Measurements from ENCODE around the gene RSBN1. TPM values are rescaled to one million over a fixed set of nuclear protein-coding genes. Genes with fewer than 3 reads are reported as not detected.

Gene RSBN1
- total RNA-seq, 1 experiment from 2014 or later = 10.7 TPM

DNA sequence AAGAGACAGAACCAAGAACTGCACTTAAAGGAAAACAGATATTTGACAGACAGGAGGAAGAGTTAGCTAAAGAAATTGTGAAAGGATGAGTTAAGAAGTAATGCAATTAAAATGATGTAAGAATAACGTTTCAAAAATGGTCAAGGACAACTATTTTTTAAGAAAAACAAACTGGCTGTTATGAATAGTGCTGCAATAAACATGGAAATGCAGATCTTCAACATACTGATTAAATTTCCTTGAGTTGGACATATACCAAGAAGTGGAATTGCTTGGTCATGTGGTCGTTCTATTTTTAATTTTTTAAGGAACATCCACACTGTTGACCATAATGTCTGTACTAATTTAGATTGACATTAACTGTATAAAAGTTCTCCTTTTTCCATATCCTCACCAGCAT lies 29.9 kb downstream of the RSBN1 start:
- BruUV-seq (replicated peaks) = no TSS peak
- Histone ChIP-seq H3K4me1 (ENCODE audit: control insufficient read depth, insufficient read depth, low read length) (no peaks in the 10 kb centered on the region), H3K27me3 (ENCODE audit: control insufficient read depth, insufficient read depth, low read length) (no peaks in the 10 kb centered on the region), H3K9me3 (ENCODE audit: control insufficient read depth, insufficient read depth, low read depth, low read length) (no peaks in the 10 kb centered on the region), H3K36me3 (ENCODE audit: control insufficient read depth, insufficient read depth, low read length) (no peaks in the 10 kb centered on the region), H3K27ac (ENCODE audit: low read length) (no peak overlapping the region), H3K4me3 (ENCODE audit: low read depth in 2 of 2, low read length in 2 of 2) (no peak overlapping the region)
- ChIA-PET POLR2A (no interaction called here), CTCF (no interaction called here)
- intact Hi-C loops (cut with micrococcal nuclease; ENCODE audit: unreplicated experiment) = no loop called here
- DNase-seq (ENCODE audit: low read depth, low spot score) = no peak
- TF ChIP-seq TCF7L2 (IDR thresholded peaks at IDR 0.05; ENCODE audit: low read depth, low read length) (no peak), POLR2AphosphoS5 (IDR thresholded peaks at IDR 0.05; ENCODE audit: low read depth, low read length) (no peak), SIN3A (IDR thresholded peaks at IDR 0.05; ENCODE audit: borderline replicate concordance, insufficient read depth, low read depth, low read length) (no peak)
- TF ChIP-seq, protein P1, sequence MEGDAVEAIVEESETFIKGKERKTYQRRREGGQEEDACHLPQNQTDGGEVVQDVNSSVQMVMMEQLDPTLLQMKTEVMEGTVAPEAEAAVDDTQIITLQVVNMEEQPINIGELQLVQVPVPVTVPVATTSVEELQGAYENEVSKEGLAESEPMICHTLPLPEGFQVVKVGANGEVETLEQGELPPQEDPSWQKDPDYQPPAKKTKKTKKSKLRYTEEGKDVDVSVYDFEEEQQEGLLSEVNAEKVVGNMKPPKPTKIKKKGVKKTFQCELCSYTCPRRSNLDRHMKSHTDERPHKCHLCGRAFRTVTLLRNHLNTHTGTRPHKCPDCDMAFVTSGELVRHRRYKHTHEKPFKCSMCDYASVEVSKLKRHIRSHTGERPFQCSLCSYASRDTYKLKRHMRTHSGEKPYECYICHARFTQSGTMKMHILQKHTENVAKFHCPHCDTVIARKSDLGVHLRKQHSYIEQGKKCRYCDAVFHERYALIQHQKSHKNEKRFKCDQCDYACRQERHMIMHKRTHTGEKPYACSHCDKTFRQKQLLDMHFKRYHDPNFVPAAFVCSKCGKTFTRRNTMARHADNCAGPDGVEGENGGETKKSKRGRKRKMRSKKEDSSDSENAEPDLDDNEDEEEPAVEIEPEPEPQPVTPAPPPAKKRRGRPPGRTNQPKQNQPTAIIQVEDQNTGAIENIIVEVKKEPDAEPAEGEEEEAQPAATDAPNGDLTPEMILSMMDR (IDR thresholded peaks at IDR 0.05) = no peak
- TF ChIP-seq, protein P2, sequence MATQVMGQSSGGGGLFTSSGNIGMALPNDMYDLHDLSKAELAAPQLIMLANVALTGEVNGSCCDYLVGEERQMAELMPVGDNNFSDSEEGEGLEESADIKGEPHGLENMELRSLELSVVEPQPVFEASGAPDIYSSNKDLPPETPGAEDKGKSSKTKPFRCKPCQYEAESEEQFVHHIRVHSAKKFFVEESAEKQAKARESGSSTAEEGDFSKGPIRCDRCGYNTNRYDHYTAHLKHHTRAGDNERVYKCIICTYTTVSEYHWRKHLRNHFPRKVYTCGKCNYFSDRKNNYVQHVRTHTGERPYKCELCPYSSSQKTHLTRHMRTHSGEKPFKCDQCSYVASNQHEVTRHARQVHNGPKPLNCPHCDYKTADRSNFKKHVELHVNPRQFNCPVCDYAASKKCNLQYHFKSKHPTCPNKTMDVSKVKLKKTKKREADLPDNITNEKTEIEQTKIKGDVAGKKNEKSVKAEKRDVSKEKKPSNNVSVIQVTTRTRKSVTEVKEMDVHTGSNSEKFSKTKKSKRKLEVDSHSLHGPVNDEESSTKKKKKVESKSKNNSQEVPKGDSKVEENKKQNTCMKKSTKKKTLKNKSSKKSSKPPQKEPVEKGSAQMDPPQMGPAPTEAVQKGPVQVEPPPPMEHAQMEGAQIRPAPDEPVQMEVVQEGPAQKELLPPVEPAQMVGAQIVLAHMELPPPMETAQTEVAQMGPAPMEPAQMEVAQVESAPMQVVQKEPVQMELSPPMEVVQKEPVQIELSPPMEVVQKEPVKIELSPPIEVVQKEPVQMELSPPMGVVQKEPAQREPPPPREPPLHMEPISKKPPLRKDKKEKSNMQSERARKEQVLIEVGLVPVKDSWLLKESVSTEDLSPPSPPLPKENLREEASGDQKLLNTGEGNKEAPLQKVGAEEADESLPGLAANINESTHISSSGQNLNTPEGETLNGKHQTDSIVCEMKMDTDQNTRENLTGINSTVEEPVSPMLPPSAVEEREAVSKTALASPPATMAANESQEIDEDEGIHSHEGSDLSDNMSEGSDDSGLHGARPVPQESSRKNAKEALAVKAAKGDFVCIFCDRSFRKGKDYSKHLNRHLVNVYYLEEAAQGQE (IDR thresholded peaks at IDR 0.05; ENCODE audit: insufficient read depth in 1 of 2, low read depth in 2 of 2, low read length in 1 of 2) = no peak
- no peak for ATAC-seq
- in situ Hi-C loops (cut with HindIII; ENCODE audit: low pct_unique_long_range_greater_than_20kb, low sequenced_read_pairs) = no loop called here

DNA sequence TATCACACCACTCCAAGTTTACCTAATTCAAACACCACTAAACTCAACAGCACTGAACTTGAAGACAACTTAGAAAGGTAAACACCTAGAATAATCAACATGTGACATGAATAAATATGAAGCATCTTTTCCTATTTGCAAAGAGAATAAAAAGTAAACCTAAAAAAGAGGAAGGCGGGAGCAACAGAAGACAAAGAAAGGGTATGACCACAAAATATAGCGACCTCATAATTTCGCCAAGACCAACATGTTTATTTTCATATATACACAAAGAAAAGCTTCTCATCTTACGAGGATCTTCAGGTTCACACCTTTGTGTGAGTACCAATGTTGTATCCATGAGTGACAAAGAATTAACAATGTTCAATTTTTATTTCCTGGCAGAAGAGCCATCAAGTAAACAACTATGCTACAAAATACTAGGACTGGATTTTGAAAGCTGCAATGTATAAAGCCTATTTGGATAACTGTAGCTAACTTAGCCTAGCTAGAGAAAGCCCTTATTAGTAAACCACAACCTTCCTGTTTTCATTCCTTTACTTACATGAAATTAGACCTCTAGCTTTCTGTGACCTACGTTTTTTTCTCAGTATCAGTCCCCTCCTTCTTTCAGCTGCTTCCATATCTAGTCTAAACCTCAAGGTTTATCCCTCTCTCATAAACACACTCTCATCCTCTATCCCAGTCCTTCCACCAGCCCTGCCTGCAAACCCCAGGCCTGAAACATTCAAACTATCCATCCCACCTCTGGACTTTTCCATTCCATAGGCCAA lies 31.7 kb downstream of the RSBN1 start:
- CTCF ChIA-PET = no interaction called here
- Histone ChIP-seq H3K9me3 (ENCODE audit: control insufficient read depth, insufficient read depth, low read depth, low read length) (no peaks in the 10 kb centered on the region), H3K4me1 (ENCODE audit: control insufficient read depth, insufficient read depth, low read length) (no peaks in the 10 kb centered on the region), H3K27me3 (ENCODE audit: control insufficient read depth, insufficient read depth, low read length) (no peaks in the 10 kb centered on the region), H3K4me3 (ENCODE audit: low read depth in 2 of 2, low read length in 2 of 2) (no peak overlapping the region), H3K36me3 (ENCODE audit: control insufficient read depth, insufficient read depth, low read length) (no peaks in the 10 kb centered on the region), H3K27ac (ENCODE audit: low read length) (no peak overlapping the region)
- TF ChIP-seq SIN3A (IDR thresholded peaks at IDR 0.05; ENCODE audit: borderline replicate concordance, insufficient read depth, low read depth, low read length) (no peak), POLR2AphosphoS5 (IDR thresholded peaks at IDR 0.05; ENCODE audit: low read depth, low read length) (no peak), TCF7L2 (IDR thresholded peaks at IDR 0.05; ENCODE audit: low read depth, low read length) (no peak)
- TF ChIP-seq, protein P2 (IDR thresholded peaks at IDR 0.05; ENCODE audit: insufficient read depth in 1 of 2, low read depth in 2 of 2, low read length in 1 of 2) = no peak
- TF ChIP-seq, protein P1 (IDR thresholded peaks at IDR 0.05) = no peak
- POLR2A ChIA-PET = no interaction called here
- intact Hi-C loops (cut with micrococcal nuclease; ENCODE audit: unreplicated experiment) (no loop called here), in situ Hi-C loops (cut with HindIII; ENCODE audit: low pct_unique_long_range_greater_than_20kb, low sequenced_read_pairs) (no loop called here)
- no peak for DNase-seq (ENCODE audit: low read depth, low spot score)
- BruUV-seq (replicated peaks) = no TSS peak
- no peak for ATAC-seq
